DOHH2 (cell line): ENCODE results near the gene NNT.

Experiments used
- H3F3A ChIP-seq: fragments of 200-600 bp; sonication (generic), shearing (Covaris generic); 2 replicates; pipeline ENCODE4 v1.6.0; 2016; ENCODE audit warnings: antibody characterized with exemption, mild to moderate bottlenecking; ENCODE audit not compliant: control insufficient read depth, insufficient read depth
- H3K27ac ChIP-seq: fragments of 200-600 bp; sonication (generic); 2 replicates; pipeline ENCODE4 v1.5.1; 2014; ENCODE audit warnings: low read depth, mild to moderate bottlenecking, low read length, moderate library complexity
- H3K27me3 ChIP-seq: fragments of 200-600 bp; sonication (generic); 2 replicates; pipeline ENCODE4 v1.6.1; 2014; ENCODE audit warnings: mild to moderate bottlenecking, low read length, mixed read lengths; ENCODE audit not compliant: control insufficient read depth
- H3K36me3 ChIP-seq: fragments of 200-600 bp; sonication (generic); 2 replicates; pipeline ENCODE4 v1.6.1; 2014; ENCODE audit warnings: mild to moderate bottlenecking, low read length, moderate library complexity, mixed read lengths; ENCODE audit not compliant: control insufficient read depth
- H3K4me1 ChIP-seq: fragments of 200-600 bp; sonication (generic); 2 replicates; pipeline ENCODE4 v1.6.1; 2014; ENCODE audit warnings: mild to moderate bottlenecking, low read length, mixed read lengths; ENCODE audit not compliant: control insufficient read depth
- H3K4me2 ChIP-seq: fragments of 200-600 bp; sonication (generic); 2 replicates; pipeline ENCODE4 v1.6.0; 2014; ENCODE audit warnings: mild to moderate bottlenecking, low read length, moderate library complexity
- H3K4me3 ChIP-seq: fragments of 200-600 bp; sonication (generic); 2 replicates; pipeline ENCODE4 v1.5.1; 2014; ENCODE audit warnings: mild to moderate bottlenecking, low read length, mixed read lengths
- H3K79me2 ChIP-seq: fragments of 200-600 bp; sonication (generic); 2 replicates; pipeline ENCODE4 v1.6.1; 2014; ENCODE audit warnings: mild to moderate bottlenecking, low read length, mixed read lengths; ENCODE audit not compliant: control insufficient read depth
- H3K9me2 ChIP-seq: fragments of 200-600 bp; sonication (generic); replicated peaks from 2 replicates; pipeline ENCODE4 v1.6.1; 2014; ENCODE audit warnings: mild to moderate bottlenecking, low read length, mixed read lengths; ENCODE audit not compliant: control insufficient read depth
- H3K9me3 ChIP-seq: fragments of 200-600 bp; sonication (generic); 2 replicates; pipeline ENCODE4 v1.6.1; 2014; ENCODE audit warnings: antibody characterized with exemption, low read length, mixed read lengths; ENCODE audit not compliant: control insufficient read depth, insufficient read depth
- H4K20me1 ChIP-seq: fragments of 200-600 bp; sonication (generic); 2 replicates; pipeline ENCODE4 v1.6.0; 2014; ENCODE audit warnings: low read depth, mild to moderate bottlenecking, antibody characterized with exemption, low read length, moderate library complexity; ENCODE audit not compliant: control insufficient read depth, insufficient read depth
- EZH2phosphoT487 ChIP-seq: fragments of 200-600 bp; sonication (generic); IDR thresholded peaks from 2 replicates; pipeline ENCODE4 v1.6.1; 2017; ENCODE audit warnings: borderline replicate concordance, mild to moderate bottlenecking, antibody characterized with exemption, low read length, moderate library complexity, mixed read lengths
- TF ChIP-seq, protein P1 (sequence below): fragments of 200-600 bp; sonication (generic); IDR thresholded peaks from one replicate; pipeline ENCODE4 v1.5.1; 2014; ENCODE audit warnings: antibody characterized with exemption, mild to moderate bottlenecking, low read depth, low read length; ENCODE audit not compliant: poor library complexity, severe bottlenecking

NNT gene

DNA sequence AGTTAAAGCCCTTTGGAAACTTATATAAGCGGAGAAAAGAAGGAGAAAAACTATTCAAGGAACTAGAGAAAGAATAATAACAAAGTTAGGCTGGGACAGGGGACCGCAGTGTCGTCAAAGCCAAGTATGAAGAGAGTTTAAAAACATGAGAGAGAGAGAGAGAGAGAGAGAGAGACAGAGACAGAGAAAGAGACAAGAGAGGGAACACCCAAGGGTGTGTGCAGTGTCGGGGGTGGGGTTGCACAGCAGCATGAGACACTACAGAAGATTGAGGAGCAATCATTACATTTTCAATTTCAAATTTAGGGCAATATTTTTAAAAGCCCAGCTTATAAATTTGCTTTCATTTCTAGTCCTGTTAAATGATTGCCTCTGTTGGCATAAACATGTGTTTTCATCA lies 74.3 kb downstream of the NNT start:
- H3K79me2 ChIP-seq = no peaks in the 10 kb centered on the region
- no peaks in the 10 kb centered on the region for H3K27me3 ChIP-seq
- no peak for TF ChIP-seq EZH2phosphoT487
- TF ChIP-seq, protein P1, sequence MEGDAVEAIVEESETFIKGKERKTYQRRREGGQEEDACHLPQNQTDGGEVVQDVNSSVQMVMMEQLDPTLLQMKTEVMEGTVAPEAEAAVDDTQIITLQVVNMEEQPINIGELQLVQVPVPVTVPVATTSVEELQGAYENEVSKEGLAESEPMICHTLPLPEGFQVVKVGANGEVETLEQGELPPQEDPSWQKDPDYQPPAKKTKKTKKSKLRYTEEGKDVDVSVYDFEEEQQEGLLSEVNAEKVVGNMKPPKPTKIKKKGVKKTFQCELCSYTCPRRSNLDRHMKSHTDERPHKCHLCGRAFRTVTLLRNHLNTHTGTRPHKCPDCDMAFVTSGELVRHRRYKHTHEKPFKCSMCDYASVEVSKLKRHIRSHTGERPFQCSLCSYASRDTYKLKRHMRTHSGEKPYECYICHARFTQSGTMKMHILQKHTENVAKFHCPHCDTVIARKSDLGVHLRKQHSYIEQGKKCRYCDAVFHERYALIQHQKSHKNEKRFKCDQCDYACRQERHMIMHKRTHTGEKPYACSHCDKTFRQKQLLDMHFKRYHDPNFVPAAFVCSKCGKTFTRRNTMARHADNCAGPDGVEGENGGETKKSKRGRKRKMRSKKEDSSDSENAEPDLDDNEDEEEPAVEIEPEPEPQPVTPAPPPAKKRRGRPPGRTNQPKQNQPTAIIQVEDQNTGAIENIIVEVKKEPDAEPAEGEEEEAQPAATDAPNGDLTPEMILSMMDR = no peak
- H3F3A ChIP-seq = no peaks in the 10 kb centered on the region
- H3K27ac ChIP-seq = no peak overlapping the region
- no peak overlapping the region for H3K4me2 ChIP-seq
- H3K4me1 ChIP-seq = no peaks in the 10 kb centered on the region
- H3K9me3 ChIP-seq = no peaks in the 10 kb centered on the region
- H3K4me3 ChIP-seq = no peak overlapping the region
- no peaks in the 10 kb centered on the region for H3K9me2 ChIP-seq
- H4K20me1 ChIP-seq = no peaks in the 10 kb centered on the region
- H3K36me3 ChIP-seq = peaks cover 24% of the 10 kb centered on the region

DNA sequence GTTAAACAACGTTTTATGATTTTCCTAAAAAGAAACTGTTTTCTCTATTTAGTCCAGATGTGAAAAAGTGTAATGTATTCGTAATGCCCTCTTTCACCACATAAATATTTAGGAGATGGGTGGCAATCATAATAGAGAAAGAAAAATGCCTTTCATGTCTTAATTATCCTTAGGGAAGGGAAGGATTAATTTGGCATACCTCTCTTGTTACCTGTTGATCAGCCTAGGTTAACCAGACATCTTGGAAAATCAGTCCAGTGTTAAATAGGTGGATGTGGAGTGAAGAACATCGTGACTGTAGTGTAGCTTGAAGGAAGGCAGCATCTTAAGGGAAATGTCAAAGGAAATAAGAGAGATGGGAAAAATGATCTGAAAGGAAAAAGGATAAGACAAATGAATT lies 76.2 kb downstream of the NNT start:
- Histone ChIP-seq H3K9me3 (no peaks in the 10 kb centered on the region), H3K27me3 (no peaks in the 10 kb centered on the region)

DNA sequence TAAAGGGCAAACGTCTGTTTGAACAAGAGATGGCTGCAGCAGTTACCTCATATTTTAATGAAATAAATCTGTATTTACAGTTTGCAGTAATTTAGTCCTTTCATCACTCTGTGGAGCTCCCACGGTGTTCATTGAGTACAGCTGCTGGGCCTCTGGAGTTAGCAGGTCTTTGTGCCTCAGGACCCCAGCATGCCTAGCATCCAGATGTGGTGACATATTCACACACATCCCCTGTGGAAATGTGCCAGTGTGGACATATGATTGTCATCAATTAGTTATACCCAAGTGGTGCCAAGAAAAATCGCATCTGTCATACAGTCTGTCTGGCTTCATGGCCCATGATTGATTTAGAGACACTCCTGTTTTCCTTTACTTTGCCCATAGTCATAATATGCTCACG lies 77.3 kb downstream of the NNT start:
- Histone ChIP-seq H3K9me2 (no peaks in the 10 kb centered on the region), H3K9me3 (no peaks in the 10 kb centered on the region), H4K20me1 (no peaks in the 10 kb centered on the region), H3K4me1 (no peaks in the 10 kb centered on the region), H3K4me2 (no peak overlapping the region), H3K36me3 (peaks cover 37% of the 10 kb centered on the region), H3K79me2 (no peaks in the 10 kb centered on the region), H3K27me3 (no peaks in the 10 kb centered on the region), H3F3A (no peaks in the 10 kb centered on the region), H3K27ac (no peak overlapping the region), H3K4me3 (no peak overlapping the region)
- TF ChIP-seq EZH2phosphoT487 = no peak

More for the DNA sequence above, 76.2 kb downstream of the NNT start:
- Histone ChIP-seq H3K4me3 (no peak overlapping the region), H3K9me2 (no peaks in the 10 kb centered on the region), H3K36me3 (peaks cover 35% of the 10 kb centered on the region), H4K20me1 (no peaks in the 10 kb centered on the region), H3F3A (no peaks in the 10 kb centered on the region), H3K79me2 (no peaks in the 10 kb centered on the region), H3K4me1 (no peaks in the 10 kb centered on the region), H3K27ac (no peak overlapping the region), H3K4me2 (no peak overlapping the region)
- TF ChIP-seq, protein P1 = no peak
- no peak for TF ChIP-seq EZH2phosphoT487

GRCh38 chr5:43683884-43684471 lies 81.0 kb downstream of the NNT start:
- Histone ChIP-seq H3K27ac (no peak overlapping the region), H3K9me3 (no peaks in the 10 kb centered on the region), H3K4me2 (no peak overlapping the region), H3K4me3 (no peak overlapping the region), H3F3A (no peaks in the 10 kb centered on the region), H3K4me1 (no peaks in the 10 kb centered on the region), H3K79me2 (no peaks in the 10 kb centered on the region), H3K36me3 (peaks cover 22% of the 10 kb centered on the region), H4K20me1 (no peaks in the 10 kb centered on the region), H3K27me3 (no peaks in the 10 kb centered on the region), H3K9me2 (no peaks in the 10 kb centered on the region)
- TF ChIP-seq, protein P1 = no peak
- TF ChIP-seq EZH2phosphoT487 = no peak
